GM18505 (cell line): Measurements from ENCODE around the gene SHISAL1.

ENCODE experiments used
- ATAC-seq: cut with Tn5 transposase; IDR thresholded peaks from one replicate; pipeline ENCODE4 v1.9.1; 2021; ENCODE audit not compliant: unreplicated experiment
- POLR2A ChIP-seq: IDR thresholded peaks from 4 replicates; pipeline ENCODE4 v1.6.1; 2011; ENCODE audit warnings: borderline replicate concordance; ENCODE audit not compliant: insufficient read depth, insufficient read length; ENCODE audit errors: extremely low read depth

Gene SHISAL1

DNA sequence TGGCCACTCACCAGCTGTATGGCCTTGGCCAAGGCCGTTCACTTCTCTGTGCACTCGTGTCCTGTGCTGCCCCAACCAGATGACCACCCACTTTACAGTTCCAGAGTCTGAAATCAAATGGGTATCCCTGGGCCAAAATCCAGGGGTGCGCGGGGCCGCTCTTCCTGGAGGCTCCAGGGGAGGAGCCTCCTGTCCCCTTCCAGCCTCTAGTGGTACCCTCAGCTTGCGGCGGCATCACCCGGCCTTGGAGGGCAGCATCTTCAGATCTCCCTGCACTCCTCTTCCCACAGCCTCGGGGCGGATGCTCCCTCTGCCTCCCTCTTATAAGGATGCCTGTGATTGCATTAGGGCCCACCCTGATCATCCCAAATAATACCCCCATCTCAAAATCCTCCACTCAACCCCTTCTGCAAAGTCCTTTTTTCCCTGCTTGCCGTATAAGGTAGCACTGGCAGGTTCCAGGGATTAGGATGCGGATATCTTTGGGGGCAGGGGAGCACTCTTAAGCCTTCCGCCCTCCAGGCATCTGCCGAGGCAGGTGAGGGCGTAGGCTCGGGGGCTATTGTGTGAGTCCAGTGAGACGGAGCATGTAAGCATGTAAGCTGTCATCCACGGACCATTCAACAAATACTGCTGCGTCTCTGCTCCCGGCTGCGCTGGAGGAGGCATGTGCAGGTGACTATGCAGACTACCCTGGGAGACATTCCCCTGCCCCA is 24.4 kb upstream of the SHISAL1 start:
- no peak for ATAC-seq
- no peak for TF ChIP-seq POLR2A

DNA sequence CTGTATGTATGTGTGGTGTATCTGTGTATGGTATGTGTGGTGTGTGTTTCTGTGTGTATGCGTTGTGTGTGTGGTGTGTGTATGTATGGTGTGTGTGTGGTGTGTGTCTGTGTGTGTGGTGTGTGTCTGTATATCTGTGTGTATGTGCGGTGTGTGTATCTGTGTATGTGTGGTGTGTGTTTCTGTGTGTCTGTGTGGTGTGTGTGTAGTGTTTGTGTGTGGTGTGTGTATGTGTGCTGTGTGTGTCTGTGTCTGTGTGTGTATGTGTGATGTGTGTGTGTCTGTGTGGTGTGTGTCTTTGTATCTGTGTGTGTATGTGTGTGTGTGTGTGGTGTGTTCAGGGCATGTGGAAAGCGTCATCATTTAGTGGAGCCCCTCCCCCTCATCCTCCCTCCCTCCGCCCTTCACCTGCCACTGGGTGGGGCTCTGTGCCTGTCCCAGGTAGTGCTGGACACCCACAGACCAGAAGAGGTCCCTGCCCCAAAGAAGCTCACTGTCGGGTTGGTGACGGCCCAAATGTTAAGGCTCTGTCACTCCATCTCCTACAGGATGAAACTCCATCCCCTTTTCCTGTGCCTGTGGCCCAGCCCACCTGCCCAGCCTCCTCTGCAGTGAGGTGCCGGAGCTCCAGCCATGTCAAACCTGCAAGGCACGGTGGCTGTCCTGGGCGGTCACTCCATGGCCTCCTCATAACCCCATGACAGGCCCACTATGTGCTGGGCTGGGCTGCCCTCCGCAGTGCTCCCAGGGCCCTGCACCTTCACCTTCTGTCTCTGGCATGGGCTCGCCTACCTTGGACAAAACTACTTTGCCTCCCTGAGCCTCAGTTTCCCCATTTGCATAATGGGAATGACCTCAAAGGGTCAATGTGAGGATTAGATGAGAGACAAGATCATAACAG is 23.4 kb upstream of the SHISAL1 start:
- ATAC-seq = no peak
- TF ChIP-seq POLR2A = no peak

DNA sequence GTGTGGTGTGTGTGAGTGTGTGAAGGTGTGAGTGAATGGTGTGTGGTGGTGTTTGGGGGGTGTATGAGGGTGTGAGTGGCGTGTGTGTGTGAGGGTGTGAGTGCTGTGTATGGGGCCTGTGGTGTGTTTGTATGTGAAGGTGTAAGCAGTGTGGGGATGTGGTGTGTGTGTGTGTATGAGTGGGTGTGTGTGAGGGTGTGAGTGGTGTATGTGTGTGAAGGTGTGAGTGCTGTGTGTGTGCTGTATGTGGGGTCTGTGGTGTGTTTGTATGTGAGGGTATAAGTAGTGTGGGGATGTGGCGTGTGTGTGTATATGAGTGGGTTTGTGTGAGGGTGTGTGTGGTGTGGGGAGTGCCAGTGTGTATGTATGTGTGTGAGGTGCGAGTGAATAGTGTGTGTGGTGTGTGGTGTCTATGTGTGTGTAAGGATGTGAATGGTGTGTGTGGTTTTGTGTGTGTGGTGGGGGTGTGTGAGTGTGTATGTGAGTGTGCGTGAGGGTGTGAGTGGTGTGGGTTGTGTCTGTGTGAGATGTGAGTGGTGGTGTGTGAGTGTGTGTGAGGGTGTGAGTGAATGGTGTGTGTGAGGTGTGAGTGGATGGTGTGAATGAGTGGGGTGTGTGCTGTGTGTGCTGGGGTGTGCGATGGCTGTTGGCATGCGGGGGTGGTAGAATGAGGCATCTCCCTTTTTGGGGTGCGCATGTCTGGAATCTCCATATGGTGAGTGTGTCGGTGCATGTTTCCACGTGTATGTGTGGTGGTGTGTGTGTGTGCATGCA is 22.5 kb upstream of the SHISAL1 start:
- TF ChIP-seq POLR2A = no peak
- no peak for ATAC-seq

DNA sequence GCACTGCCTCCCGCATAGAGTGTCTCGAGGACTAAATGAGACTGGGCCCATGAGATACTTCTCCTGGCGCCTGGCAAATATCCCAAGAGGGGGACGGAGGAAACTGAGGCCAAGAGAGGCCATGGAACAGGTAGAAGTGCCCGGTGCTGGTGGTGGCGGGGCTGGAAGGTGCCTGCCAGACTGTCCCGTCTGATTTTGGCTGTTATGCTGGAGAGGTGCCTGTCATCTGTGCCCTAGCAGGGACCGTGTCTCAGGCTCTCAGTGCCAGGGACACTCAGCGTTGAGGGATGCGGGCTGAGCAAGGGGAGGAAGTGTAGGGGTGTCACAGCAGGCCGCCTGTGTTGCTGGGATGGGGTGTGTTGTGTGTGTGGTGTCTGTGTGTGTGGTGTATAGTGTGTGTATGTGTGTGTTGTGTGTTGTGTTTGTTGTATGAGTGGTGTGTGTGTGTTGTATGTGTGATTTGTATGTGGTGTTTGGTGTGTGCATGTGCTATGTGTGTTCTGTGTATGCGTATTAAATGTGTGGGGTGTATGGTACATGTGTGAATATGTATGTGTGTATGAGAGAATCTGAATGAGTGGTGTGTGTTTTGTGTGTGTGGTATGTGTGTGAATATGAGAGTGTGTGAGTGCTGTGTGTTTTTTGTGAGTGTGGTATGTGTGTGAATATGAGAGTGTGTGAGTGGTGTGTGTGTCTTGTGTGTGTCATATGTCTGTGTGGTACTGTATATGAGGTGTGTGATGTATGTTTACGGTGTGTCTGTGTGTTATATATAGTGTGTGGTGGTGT is 21.3 kb upstream of the SHISAL1 start:
- ATAC-seq = no peak
- no peak for TF ChIP-seq POLR2A

DNA sequence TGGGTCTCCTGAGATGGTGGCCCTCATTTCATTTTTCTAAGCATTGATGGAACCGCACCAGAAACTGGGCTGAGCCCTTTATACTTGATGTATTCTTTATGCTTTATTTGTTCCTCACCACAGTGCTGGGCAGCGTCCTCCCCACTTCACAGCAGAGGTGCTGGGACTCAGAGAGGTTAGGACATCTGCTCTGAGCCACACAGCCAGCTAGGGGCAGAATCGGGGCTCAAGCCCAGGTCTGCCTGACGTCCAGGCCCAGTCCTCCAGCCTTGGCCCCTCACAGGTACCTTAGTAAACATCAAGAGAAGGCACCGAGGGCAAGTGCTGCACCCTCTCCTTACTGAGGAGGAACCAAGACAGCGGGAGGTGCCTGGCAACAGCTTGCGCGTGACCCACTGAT is 20.2 kb upstream of the SHISAL1 start:
- TF ChIP-seq POLR2A = no peak
- ATAC-seq = no peak

DNA sequence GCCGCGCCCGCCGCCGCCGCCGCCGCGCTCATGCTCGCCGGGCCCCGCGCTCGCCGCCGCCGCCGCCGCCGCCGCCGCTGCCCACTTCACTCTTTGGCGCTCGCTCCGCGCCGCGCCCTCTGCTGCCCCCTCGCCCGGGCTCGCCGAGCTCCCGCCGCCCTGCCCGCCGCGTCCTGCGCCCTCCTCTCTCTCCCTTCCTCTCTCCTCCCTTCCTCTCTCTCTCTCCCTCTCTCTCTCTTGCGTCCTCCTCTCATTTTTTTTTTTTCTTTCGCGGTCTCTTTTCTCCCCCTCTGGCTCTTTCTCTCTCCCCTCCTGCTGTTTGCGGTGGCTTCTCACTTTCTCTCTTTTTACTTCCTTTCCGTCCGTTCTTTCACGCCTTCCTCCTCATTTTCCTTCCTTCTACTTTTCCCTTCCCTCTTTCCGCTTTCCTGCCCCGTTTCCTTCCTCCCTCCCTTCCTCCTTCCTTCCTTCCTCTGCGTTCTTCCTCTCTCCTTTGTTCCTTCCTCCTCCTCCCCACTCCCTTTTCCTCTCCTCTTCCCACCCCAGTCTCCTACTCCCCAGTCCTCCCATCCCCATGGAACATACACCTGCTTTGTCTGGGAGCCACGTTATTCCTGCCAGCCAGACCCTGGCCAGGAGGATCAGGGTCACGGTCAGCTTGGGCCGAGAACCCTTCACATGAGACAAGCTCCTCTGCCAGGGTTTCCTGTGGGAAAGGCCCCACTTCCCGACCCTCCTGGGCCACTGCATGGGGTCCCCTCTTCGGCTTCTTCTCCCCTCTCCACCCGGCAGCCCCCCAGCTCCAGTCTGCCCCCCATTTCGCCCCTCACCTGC is 19.3 kb upstream of the SHISAL1 start:
- ATAC-seq = no peak
- no peak for TF ChIP-seq POLR2A

DNA sequence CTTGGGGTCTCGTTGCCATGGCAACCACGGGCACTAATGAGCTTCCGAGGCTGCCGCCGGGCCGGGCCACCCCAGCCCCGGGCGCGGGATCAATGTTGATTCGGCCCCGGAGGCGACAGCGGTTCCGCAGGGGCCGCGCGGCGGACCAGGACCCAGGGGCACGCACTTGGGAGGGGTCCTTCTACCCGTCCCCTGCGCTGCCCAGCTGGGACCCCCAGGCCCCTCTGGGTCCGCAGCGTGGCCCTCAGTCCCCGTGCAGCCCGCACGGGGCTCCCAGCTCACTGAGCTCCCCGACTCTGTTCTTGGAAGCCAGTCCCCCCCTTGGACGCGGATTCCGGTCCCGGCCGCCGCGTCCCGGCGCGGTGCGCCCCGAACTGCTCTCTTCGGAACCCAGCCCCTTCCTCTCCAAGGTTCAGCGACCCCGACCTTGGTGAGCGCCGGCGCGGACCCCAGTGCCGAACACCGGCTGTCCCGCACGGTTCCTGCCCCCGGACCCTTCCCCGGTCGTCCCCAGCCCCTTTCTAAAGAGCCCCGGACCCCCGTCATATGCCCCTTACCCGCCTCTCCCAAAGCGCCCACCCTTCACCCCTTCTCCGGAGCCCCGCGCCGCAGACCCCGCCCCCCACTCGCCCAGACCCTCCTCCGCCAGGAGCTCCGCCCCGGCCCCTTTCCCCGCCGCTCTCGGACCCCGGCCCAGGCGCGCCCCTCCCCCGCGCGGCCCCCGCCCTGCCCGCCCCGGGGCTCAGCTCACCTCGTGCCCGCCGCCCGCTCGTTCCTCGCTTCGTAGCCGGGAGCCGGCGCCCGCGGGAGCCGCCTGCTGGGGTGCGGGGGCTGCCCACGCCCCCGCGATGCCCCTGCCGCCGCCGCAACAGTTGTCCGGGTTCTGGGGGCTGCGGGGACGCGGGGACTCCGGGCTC is 18.3 kb upstream of the SHISAL1 start:
- no peak for ATAC-seq
- TF ChIP-seq POLR2A = no peak

DNA sequence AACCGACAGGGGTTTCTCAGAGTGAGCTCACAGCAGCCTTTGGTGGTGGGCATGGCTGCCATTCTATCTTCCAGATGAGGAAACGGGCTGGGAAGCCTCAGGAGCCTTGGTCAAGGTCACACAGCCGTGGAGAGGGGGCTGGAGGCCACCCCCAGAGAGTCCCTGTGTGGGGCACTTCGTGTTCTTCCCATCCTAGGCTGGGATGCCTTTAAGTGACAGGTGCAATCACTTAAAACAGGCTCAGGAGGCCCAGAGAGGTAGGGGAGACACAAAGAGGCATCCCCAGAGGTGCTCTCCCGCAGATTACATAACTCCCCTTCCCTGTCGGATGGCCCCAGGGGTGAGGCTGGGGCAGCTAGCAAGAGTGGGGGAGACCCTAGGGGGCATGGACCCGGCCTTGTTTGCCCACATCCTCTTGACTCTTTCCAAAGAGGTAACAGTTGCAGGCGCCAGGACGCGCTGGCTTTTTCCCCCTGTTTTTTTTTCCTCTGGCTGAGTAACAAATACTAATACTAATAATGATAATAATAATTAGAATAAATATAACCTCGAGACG is 17.5 kb upstream of the SHISAL1 start:
- no peak for TF ChIP-seq POLR2A
- ATAC-seq = no peak

DNA sequence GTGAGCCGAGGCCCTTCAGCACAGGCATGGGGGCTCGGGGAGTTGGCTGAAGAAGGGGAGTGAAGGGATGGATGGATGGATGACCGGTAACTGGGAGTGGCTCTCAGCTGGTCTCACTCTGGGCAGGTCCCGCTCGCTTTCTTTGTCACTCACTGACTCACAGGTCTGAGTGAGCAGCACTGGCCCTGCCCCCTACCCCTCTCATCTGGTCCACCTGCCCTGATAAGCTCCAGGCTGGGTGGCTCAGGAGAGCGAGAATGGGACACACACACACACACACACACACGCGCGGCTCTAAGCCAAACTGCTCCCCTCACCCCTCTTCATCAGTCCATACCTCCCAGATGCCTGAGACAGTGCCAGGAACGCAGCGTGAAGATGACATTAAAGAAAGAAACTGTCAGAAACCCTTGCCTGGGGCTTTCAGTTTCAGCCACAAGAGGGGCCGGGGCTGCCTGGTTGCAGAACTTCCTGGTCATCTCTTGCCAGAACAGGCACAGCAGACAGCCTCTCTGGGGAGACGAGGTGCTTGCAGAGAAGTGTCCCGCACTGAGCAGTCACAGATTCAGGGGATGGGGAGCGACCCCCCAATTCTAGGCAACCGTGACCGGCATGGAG is 16.5 kb upstream of the SHISAL1 start:
- ATAC-seq = peak; percentile 77
- no peak for TF ChIP-seq POLR2A

DNA sequence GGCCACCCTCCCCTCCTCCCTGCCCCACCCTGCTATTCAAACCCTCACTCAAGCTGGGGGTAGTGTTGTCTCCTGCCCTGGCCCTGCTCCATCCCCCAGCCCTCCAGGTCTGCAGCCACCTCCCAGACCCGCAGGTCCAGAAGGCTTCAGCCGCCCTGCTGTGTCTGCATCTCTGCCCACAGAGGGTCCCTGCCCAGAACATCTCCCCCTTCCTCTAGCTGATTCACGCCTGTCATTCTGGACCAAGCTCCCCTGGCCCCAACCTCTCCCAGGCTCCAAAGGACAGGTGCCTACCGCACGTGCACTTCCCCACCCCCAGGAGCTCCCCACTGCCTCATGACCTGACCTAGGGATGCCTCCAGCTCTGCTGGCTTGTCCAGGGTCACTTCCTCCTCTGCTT is 16.0 kb upstream of the SHISAL1 start:
- no peak for TF ChIP-seq POLR2A

DNA sequence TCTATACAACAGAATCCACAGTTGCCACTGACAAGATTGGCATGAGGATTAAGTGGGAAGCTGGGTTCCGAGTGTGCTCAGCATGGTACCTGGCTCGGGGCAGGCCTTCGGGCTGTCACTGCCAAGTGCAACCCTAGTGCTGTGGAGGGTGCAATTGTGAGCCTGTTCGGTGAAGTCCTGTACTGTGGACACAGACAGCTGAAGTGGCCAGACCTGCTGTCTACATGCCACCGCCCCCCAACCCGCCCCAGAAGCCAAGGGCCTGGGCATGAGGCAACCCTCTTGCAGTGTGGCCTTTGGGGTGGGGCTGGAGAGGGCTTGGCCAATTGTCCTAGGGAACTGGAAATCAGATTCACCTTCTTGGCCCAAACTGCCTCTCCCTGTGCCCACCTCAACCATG is 15.6 kb upstream of the SHISAL1 start:
- ATAC-seq = no peak
- no peak for TF ChIP-seq POLR2A

More for the DNA sequence above, 16.0 kb upstream of the SHISAL1 start:
- no peak for ATAC-seq

DNA sequence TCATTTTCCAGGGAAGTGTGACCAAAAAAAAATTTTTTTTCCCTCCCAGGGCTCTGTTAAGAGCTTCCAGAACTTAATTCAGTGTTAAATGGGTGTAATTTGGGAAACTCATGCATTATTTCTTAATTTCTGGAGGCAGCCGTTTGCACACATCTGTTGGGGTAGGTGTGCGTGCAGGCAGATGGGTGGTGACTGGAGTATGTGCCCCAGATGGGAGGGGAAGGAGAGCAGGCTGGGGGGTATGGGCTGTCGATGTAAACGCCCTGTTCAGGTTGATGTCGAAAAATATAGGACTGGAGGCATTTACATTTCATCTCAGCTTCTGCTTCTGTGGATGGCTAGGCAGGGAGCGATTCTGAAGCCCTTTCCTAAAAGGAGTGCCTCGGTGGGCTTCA is 13.7 kb upstream of the SHISAL1 start:
- no peak for ATAC-seq
- TF ChIP-seq POLR2A = no peak
